Measurements from ENCODE around the gene ZNF672. TPM values are rescaled to one million over a fixed set of nuclear protein-coding genes. Genes with fewer than 3 reads are reported as not detected.

The ZNF672 gene
- total and polyA plus RNA-seq, 2 of the 13 experiments (the other 11 are each of a cell fraction or from before 2014, with no cell fraction given), result 17.2 to 22.9 TPM

- TF ChIP-seq PREB (CRISPR knock-in tag; IDR thresholded peaks at IDR 0.05) (no peak), ZNF615 (CRISPR knock-in tag; IDR thresholded peaks at IDR 0.05; ENCODE audit: borderline replicate concordance) (peak; percentile 70; the same call in 1 of the 2 replicates), REST (IDR thresholded peaks at IDR 0.05; ENCODE audit: borderline replicate concordance in 1 of 2, low read depth in 1 of 2, low read length in 2 of 2) (peak in 1 of 2 experiments; percentile 56; a peak in 1 of 4 replicates), GMEB2 (CRISPR knock-in tag; IDR thresholded peaks at IDR 0.05; ENCODE audit: low read depth) (no peak), ZNF331 (CRISPR knock-in tag; IDR thresholded peaks at IDR 0.05) (0 out of 2 replicates have a peak, but pooled peaks have one; percentile 46), SRF (IDR thresholded peaks at IDR 0.05; ENCODE audit: low read depth, low read length) (no peak), TFDP1 (CRISPR knock-in tag; IDR thresholded peaks at IDR 0.05; ENCODE audit: borderline replicate concordance) (peak; percentile 83; the same call in 1 of the 2 replicates), ZNF362 (CRISPR knock-in tag; IDR thresholded peaks at IDR 0.05; ENCODE audit: borderline replicate concordance) (no peak), RXRA (CRISPR knock-in tag; IDR thresholded peaks at IDR 0.05) (no peak), ZNF574 (CRISPR knock-in tag; IDR thresholded peaks at IDR 0.05) (peak; percentile 58; the same call in 1 of the 2 replicates), ZNF570 (CRISPR knock-in tag; IDR thresholded peaks at IDR 0.05; ENCODE audit: borderline replicate concordance) (no peak), PLSCR1 (CRISPR knock-in tag; IDR thresholded peaks at IDR 0.05; ENCODE audit: borderline replicate concordance) (0 out of 2 replicates have a peak, but pooled peaks have one; percentile 64), KDM2A (CRISPR knock-in tag; IDR thresholded peaks at IDR 0.05; ENCODE audit: borderline replicate concordance, low read depth) (peak; percentile 49; the same call in 1 of the 2 replicates), DMAP1 (CRISPR knock-in tag; IDR thresholded peaks at IDR 0.05) (peak; percentile 15), ZNF282 (IDR thresholded peaks at IDR 0.05; ENCODE audit: partially characterized antibody) (no peak), ZNF235 (CRISPR knock-in tag; IDR thresholded peaks at IDR 0.05; ENCODE audit: borderline replicate concordance) (no peak)
Measured at GRCh38 chr1:248837781-248838356, at the start of gene ZNF672 (continued).

Data from HepG2 (cell line).